Muscle layer of duodenum (tissue), 2 donors: ENCODE measurements around the gene ZMPSTE24.

Experiments used
- H3K27ac ChIP-seq: one replicate; pipeline ENCODE4 v1.7.0; 2013; ENCODE audit warnings: mild to moderate bottlenecking, low read length
- H3K27me3 ChIP-seq: one replicate; pipeline ENCODE4 v1.7.0; 2013; ENCODE audit warnings: low read depth, mild to moderate bottlenecking, control low read depth, low read length
- H3K36me3 ChIP-seq, 2 donors: one replicate each; pipeline ENCODE4 v1.7.0; 2013; ENCODE audit warnings: low read length in 2 of 2, control low read depth in 1 of 2, mild to moderate bottlenecking in 1 of 2; ENCODE audit not compliant: insufficient read depth in 2 of 2, control insufficient read depth in 1 of 2
- H3K4me1 ChIP-seq, 2 donors: one replicate each; pipeline ENCODE4 v1.7.0; 2013; ENCODE audit warnings: low read length in 2 of 2, mild to moderate bottlenecking in 2 of 2, control low read depth in 1 of 2, moderate library complexity in 1 of 2; ENCODE audit not compliant: insufficient read depth in 2 of 2, control insufficient read depth in 1 of 2
- H3K4me3 ChIP-seq, 2 donors: one replicate each; pipeline ENCODE4 v1.7.0; 2013; ENCODE audit warnings: low read length in 2 of 2, low read depth in 1 of 2, mild to moderate bottlenecking in 1 of 2
- H3K9me3 ChIP-seq, 2 donors: one replicate each; pipeline ENCODE4 v1.7.0; 2013; ENCODE audit warnings: low read length in 2 of 2, control low read depth in 1 of 2, mild to moderate bottlenecking in 1 of 2; ENCODE audit not compliant: control insufficient read depth in 1 of 2
- donor health status: healthy.

The ZMPSTE24 gene

GRCh38 chr1:40281853-40282252 lies 23.8 kb downstream of the ZMPSTE24 start:
- Histone ChIP-seq H3K27ac (no peak overlapping the region), H3K4me1 (no peaks in the 10 kb centered on the region), H3K36me3 (peaks cover 5 to 31% of the 10 kb centered on the region in 2 donors), H3K4me3 (no peak overlapping the region), H3K27me3 (no peaks in the 10 kb centered on the region), H3K9me3 (no peaks in the 10 kb centered on the region)

GRCh38 chr1:40291293-40291692 lies 33.3 kb downstream of the ZMPSTE24 start:
- Histone ChIP-seq H3K27ac (no peak overlapping the region), H3K27me3 (no peaks in the 10 kb centered on the region), H3K4me1 (no peaks in the 10 kb centered on the region), H3K4me3 (no peak overlapping the region), H3K36me3 (peaks cover 45 to 73% of the 10 kb centered on the region in 2 donors), H3K9me3 (no peaks in the 10 kb centered on the region)

- Histone ChIP-seq H3K27me3 (no peaks in the 10 kb centered on the region), H3K27ac (no peak overlapping the region), H3K36me3 (peaks cover 0 to 3% of the 10 kb centered on the region in 2 donors), H3K9me3 (no peaks in the 10 kb centered on the region), H3K4me1 (no peaks in the 10 kb centered on the region), H3K4me3 (no peak overlapping the region)
Observed at GRCh38 chr1:40299366-40300248, 41.6 kb downstream of the ZMPSTE24 start.

- Histone ChIP-seq H3K27ac (no peak overlapping the region), H3K36me3 (no peaks in the 10 kb centered on the region), H3K9me3 (no peaks in the 10 kb centered on the region), H3K4me3 (no peak overlapping the region), H3K27me3 (no peaks in the 10 kb centered on the region), H3K4me1 (no peaks in the 10 kb centered on the region)
Observed at GRCh38 chr1:40300249-40300567, 42.2 kb downstream of the ZMPSTE24 start.

- no peak overlapping the region for H3K27ac ChIP-seq
- no peaks in the 10 kb centered on the region for H3K4me1 ChIP-seq
- no peaks in the 10 kb centered on the region for H3K36me3 ChIP-seq
- H3K4me3 ChIP-seq, result no peak overlapping the region
- H3K27me3 ChIP-seq, result no peaks in the 10 kb centered on the region
- no peaks in the 10 kb centered on the region for H3K9me3 ChIP-seq
Observed at GRCh38 chr1:40300651-40301050, 42.6 kb downstream of the ZMPSTE24 start.

- H3K9me3 ChIP-seq, result no peaks in the 10 kb centered on the region
- no peaks in the 10 kb centered on the region for H3K4me1 ChIP-seq
- H3K36me3 ChIP-seq, result no peaks in the 10 kb centered on the region
- no peak overlapping the region for H3K27ac ChIP-seq
- H3K4me3 ChIP-seq, result no peak overlapping the region
- H3K27me3 ChIP-seq, result no peaks in the 10 kb centered on the region
Observed at GRCh38 chr1:40301066-40301465, 43.0 kb downstream of the ZMPSTE24 start.

GRCh38 chr1:40301541-40302299 lies 43.7 kb downstream of the ZMPSTE24 start:
- Histone ChIP-seq H3K36me3 (no peaks in the 10 kb centered on the region), H3K9me3 (no peaks in the 10 kb centered on the region), H3K27ac (no peak overlapping the region), H3K4me1 (no peaks in the 10 kb centered on the region), H3K4me3 (no peak overlapping the region), H3K27me3 (no peaks in the 10 kb centered on the region)

GRCh38 chr1:40302475-40302874 lies 44.4 kb downstream of the ZMPSTE24 start:
- Histone ChIP-seq H3K4me1 (no peaks in the 10 kb centered on the region), H3K27ac (no peak overlapping the region), H3K36me3 (no peaks in the 10 kb centered on the region), H3K4me3 (no peak overlapping the region), H3K9me3 (no peaks in the 10 kb centered on the region), H3K27me3 (no peaks in the 10 kb centered on the region)

GRCh38 chr1:40303051-40303771 lies 45.2 kb downstream of the ZMPSTE24 start:
- H3K27ac ChIP-seq, result no peak overlapping the region
- H3K36me3 ChIP-seq, result no peaks in the 10 kb centered on the region
- no peak overlapping the region for H3K4me3 ChIP-seq
- H3K27me3 ChIP-seq, result no peaks in the 10 kb centered on the region
- no peaks in the 10 kb centered on the region for H3K9me3 ChIP-seq
- no peaks in the 10 kb centered on the region for H3K4me1 ChIP-seq

- no peaks in the 10 kb centered on the region for H3K4me1 ChIP-seq
- no peak overlapping the region for H3K4me3 ChIP-seq
- no peaks in the 10 kb centered on the region for H3K36me3 ChIP-seq
- H3K9me3 ChIP-seq, result no peaks in the 10 kb centered on the region
- no peaks in the 10 kb centered on the region for H3K27me3 ChIP-seq
- no peak overlapping the region for H3K27ac ChIP-seq
Observed at GRCh38 chr1:40303790-40304189, 45.8 kb downstream of the ZMPSTE24 start.

GRCh38 chr1:40305451-40305850 lies 47.4 kb downstream of the ZMPSTE24 start:
- Histone ChIP-seq H3K4me1 (no peaks in the 10 kb centered on the region), H3K27ac (no peak overlapping the region), H3K27me3 (no peaks in the 10 kb centered on the region), H3K9me3 (no peaks in the 10 kb centered on the region), H3K36me3 (no peaks in the 10 kb centered on the region), H3K4me3 (no peak overlapping the region)
